Suprapubic skin (tissue), 3 donors: ENCODE measurements around the gene PRKN.

Experiments used
- CTCF ChIP-seq, 2 donors: fragments of 200-600 bp in 1 of 2; fragments of 450-650 bp in 1 of 2; sonication (generic) in 1 of 2; IDR thresholded peaks; one replicate each; pipeline ENCODE4 v1.5.1; 2016 to 2019; ENCODE audit warnings: antibody characterized with exemption in 2 of 2, mild to moderate bottlenecking in 1 of 2, moderate library complexity in 1 of 2
- POLR2A ChIP-seq, 2 donors: fragments of 450-650 bp; IDR thresholded peaks; one replicate each; pipeline ENCODE4 v1.6.1; 2017; ENCODE audit warnings: antibody characterized with exemption in 2 of 2, mild to moderate bottlenecking in 2 of 2, moderate library complexity in 2 of 2

GRCh38 chr6:161366301-161366923, 1361.2 kb downstream of the PRKN start:
- TF ChIP-seq POLR2A (IDR thresholded peaks at IDR 0.05) (no peak), CTCF (IDR thresholded peaks at IDR 0.05) (no peak)
